HG03045 (cell line): ENCODE results near the gene C2orf49.
A peak's percentile ranks its signal among the peaks of the same experiment; 100 is the strongest.

Source experiments
- ATAC-seq: cut with Tn5 transposase; IDR thresholded peaks from one replicate; pipeline ENCODE4 v1.9.1; 2021; ENCODE audit warnings: mild to moderate bottlenecking, moderate library complexity; ENCODE audit not compliant: unreplicated experiment

Gene C2orf49

DNA sequence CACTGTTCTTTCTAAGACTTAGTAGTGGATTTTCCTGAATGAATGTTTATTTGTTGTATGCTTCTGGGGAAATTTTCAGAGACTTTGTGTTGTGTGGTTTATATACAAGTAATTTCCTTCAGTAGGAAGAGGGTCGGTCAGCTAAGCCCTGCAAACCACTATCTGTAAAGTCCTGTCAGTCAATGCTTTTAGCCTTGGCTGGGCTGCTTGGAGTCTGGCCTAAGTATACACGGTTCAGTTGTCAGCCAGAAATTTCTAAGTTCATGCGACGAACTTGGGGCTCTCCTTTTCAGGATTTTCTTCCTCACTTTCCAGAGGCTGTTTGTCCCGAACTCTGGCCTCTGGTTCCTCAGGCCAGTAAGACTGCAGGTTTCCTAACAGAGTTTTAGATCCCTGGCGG, 21.3 kb downstream of the C2orf49 start:
- ATAC-seq = no peak

DNA sequence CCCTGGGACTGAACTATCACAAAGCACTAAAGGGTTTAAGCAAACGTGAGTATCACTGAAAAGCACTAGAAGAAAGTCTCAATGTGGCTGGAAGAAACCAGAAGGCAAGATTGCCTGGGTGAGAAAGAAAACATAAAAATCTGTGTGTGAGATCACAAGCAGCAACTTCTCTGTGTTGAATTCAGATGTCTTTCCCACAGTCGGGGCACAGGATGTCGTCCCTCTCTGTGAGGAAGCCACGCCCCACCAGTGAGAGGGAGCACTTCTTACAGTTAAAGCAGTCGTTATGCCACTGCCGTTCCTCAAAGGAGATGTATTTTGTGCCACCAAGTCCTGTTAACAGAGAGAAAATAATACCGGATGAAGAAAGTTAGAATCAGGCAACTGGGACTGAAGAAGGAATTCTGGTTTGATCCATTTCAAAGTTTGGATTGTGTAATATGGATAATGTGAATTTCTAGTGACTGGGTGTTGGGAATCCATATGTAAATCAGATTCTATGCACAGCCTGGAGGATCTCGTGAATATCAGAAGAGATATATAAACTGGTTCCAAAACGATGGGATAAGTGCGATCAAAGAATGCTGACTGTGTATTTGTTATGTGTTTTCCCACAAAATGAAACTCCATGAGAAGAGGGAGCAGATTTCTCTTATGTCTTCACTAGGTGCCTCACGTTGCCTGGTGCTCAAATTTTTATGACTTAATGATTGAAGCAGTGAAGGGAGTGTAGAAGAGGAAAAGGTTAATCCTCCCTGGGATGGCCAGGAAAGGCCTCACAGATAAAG, 24.0 kb downstream of the C2orf49 start:
- no peak for ATAC-seq

DNA sequence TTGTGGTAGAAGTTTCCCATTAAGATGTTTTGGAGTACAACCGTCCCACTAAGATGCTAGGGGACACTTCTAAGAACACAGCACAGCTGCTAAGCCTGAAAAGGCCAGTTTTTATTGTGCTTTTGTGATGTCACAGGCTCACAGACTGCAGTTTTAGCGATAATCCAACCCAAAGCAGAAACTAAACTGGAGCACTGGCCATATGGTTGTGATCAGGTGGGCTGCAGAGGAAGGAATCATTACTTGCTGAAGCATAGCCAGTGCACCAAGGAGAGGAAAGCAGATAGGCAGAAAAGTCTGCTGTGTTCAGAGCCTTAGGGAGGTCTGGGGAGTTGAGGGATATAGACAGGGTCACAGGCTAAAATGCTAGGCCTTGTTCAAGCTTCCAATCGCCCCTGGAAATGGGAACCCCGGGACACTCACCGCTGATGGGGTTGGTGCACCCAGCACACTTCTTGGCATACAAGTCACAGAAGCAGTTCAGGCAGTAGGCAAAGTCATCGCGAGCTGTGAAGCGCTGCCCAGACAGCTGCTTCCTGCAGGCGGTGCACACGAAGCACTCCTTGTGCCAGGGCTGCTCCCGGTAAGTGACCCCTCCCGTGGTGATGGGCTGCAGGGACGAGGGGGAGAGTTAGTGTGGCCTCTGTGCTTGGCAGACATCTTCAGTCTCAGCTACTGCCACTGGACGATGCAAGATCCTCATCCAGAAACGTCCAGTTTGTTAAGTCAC, 25.7 kb downstream of the C2orf49 start:
- no peak for ATAC-seq

DNA sequence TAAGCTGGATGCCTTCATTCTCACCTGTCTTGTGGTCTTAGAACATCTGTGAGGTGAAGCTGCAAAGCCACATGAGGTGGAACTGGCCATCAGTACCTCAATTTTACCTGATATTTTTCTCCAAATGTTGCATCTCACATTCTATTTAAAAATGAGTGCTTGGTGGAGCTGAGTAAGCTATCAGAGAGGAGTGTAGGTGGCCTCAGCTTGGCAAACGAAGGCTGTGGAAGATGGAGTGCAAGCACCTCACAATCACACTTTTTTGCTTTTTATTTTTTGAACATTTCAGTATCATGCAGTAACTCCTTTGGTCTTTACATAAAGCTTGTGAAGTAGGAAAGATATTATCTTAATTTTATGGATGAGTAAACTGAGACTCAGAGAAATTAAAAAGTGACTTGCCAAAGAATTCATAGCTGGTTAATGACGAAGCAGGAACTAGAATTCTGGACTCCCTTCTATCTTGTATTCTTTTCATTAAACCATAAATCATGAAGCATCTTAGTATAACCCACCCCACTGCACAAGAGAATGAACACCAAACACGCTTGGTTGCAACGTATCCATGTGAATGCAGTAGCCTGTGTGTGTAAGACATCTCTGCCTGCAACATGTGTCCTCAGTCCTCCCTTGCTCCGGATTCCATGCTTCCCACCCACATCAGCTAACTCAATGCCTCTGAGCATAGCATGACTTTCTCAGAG, 27.2 kb downstream of the C2orf49 start:
- ATAC-seq = no peak

DNA sequence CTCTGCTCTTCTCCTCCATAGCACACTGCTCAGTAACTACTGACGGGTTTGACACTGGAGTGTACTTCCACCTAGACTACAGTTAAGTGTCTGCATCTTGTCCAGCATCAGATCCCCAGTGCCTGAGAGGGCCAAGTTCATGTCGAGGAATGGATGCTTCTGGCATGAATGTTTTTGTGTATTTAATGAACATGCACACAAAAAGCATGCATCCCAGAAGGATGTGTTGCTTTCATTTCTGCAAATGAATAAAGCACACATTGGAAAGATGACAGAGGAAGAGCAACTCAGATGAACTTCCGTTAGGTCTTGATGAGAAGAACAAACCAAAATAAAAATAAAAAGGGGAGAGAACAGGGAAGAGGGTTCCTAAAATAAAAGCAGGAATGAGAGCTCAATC, 27.9 kb downstream of the C2orf49 start:
- no peak for ATAC-seq

DNA sequence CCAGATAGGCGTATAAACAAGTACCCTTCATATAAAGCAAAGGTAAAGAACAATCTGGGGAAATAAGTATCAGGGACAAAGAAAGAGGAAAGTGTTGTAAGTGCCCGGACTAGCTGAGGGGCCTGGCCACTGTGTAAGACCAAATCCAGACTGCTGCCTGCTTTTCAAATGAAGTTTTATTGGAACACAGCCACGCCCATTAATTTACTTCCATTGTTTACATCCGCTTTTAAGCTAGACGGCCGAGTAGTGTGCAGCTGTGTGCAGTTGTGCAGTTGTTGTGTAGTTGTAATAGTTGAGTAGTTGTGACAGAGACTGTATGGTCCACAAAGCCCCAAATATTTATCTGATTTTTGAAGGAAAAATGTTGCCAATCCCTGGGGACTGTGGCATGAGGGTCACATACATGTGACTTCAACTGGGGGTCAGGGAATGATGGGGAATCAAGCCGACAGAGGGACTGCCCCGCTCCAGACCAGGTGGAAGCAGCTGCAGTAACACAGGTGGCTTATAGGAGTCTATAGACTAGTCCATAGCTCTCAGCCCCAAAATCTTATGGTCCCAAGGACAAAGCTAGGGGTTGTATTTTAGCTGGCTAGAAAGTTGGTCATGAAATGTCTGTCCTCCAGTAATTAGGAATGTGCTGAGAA, 31.5 kb downstream of the C2orf49 start:
- ATAC-seq = no peak

DNA sequence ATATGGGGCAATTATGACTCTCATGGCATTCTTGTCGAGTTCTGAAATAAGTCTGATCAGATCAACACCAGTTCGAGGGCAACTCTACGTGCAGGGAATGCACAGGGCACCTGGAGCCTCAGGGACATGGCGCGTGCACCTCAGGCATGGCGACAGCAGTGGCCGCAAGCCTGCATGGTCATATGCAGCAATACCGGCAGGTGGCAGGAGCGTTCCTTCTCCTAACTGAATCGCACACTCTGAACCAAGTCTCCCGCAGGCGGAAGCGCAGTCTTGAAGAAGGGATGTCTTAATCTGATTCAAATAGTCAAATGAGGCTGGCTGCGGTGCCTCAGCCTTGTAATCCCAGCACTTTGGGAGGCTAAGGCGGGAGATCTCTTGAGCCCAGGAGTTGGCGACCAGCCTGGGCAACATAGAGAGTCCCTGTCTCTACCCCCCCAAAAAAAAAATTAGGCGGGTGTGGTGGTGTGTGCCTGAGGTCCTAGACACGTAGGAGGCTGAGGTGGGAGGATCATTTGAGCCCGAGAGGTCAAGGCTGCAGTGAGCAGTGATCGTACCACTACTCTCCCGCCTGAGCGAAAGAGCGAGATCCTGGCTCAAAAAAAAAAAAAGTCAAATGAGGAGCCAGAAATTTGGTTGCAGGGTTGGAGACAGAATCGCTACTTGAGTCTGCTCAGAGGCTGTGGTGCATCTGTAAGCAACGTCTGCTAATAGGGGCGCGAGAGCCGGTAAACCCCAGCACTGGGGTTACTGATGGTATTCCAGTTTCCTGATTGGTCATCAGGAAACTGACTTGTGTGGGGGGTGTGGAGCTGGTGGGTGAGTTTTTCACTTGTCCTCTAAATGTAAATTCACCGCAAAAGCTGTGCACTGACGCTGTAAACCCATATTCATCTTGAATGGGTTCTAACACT, 32.7 kb downstream of the C2orf49 start:
- ATAC-seq = peak; percentile 91

DNA sequence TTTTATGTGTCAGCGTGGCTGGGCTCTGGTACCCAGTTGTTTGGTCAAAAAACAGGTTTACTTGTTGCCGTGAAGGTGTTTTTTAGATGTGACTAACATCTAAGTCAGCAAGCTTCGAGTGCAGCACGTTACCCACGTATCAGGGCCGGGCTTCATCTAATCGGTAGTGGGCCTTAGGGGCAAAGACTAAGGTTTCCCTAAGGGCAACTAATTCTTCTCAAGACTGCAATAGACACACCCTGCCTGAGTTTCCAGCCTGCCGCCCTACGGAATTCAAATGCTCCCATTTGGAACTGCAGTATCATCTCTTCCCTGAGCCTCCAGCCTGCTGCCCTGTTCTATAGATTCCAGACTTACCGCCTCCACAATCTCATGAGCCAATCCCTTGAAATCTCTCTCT, 33.8 kb downstream of the C2orf49 start:
- no peak for ATAC-seq

DNA sequence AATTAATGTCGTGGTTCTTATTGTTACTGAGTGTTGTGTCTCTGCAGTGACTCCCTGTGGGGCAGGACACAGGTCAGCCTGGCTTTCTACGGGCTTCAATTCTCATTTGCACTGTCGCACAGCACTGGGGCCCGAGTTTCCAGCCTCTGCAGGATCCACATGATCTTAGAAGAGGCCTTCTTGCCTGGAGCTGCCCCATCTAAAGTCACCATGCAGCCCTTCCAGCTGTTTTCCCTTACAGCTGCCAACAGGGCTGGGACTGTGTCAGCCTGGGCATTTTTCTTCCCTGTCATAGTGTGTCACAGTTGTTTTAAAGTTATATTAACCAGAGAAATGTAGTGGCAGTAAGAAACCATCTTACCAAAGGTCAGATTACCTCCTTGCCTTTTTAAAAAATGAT, 34.5 kb downstream of the C2orf49 start:
- no peak for ATAC-seq

DNA sequence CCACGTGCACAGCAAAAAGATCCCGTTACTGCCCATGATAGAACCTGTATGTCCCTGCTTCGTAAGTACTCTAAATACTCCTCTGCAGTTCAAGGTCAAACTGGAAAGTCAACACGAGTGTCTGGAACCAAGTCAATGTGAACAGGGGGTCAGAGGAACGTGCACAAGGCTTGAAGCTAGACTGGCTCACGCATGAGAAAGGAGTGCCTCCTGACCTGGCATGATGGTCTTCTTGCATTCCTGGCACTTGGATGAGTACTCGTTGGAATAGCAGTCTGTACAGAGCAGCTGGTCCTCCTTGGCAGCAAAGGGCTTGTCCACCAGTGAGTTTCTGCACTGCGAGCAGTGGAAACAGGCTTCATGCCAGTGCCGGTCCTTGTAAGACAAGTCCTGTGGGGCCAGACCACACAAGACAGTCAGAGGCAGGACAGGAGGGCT, 36.0 kb downstream of the C2orf49 start:
- no peak for ATAC-seq

DNA sequence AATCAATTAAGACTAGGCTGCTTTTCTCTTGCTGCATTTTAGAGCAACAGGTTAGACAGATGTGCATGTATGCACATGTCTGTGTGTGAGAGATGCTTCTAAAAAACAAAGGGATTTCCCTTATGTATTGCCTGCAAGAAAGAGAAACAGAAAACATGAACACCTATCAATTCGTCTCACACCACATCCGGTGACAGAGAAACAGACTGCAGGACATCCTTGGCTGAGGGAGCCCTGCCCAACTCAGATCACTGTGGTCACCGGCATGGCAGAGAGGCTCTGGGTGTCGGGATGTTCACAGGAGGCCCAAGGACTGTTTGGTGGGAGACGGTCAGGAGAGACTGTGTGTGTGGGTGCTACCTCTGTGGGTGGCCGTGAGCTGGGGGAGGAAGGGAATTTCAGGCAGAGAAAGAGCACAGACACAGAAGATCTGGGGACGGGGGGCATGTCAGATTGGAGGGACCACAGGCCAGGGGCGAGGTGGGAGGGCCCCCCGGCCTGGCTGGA, 36.6 kb downstream of the C2orf49 start:
- peak; percentile 68 for ATAC-seq

DNA sequence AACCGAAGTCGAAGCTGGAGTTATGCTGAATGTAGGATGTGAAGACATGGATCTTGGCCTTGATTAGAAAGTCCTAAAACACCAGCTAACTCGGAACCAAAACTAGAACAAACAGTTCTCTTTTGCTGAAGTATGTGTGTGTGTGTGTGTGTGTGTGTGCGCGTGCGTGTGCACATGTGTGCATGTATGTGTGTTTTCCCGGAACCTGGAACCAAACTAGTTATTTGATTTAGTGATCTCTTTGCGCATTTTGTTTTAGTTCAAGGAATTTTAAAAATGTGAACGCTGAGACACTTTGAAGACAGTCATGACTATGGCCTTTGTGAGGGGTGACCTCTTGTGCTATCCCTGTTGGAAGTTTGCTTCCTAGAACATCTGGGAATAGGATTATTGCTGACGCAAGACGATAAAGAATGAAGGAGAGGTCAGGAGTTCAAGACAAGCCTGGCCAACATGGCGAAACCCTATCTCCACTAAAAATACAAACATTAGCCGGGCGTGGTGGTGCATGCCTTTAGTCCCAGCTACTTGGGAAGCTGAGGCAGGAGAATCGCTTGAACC, 37.7 kb downstream of the C2orf49 start:
- no peak for ATAC-seq

DNA sequence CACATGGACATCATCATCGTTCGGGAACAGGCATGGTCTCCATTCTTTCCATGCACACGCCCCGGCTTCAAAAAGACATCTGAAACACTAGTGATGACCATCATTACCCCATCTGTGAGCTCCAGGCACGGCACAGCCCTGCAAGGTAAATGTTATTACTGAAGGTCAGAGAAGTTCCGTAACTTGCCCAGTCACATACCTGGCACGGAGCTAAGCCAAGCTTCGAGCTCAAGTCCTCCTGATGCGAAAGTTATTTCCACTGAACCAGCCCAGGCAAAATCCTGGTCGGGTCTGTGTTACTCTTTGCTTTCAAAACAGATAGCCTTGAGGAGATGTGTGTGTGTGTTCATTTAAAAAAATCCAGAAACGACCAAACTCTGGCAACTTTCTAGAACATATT, 38.7 kb downstream of the C2orf49 start:
- no peak for ATAC-seq

DNA sequence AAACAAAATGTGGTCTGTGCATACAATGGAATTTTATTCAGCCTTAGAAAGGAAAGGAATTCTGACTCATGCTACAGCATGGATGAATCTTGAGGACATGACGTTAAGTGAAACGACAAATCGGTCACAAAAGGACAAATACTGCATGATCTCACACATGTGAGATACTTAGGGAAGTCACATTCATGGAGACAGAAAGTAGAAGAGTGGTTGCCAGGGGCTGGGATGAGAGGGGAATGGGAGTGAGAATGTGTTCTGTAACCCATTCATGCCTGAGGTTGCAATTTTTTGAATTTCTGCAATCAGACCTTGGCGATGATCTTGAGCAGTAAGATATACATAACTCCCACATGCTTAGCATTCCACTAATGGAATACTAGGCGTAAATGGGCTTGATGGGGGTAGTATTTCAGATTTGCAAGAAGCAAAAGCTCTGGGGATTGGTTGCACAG, 39.5 kb downstream of the C2orf49 start:
- ATAC-seq = no peak

DNA sequence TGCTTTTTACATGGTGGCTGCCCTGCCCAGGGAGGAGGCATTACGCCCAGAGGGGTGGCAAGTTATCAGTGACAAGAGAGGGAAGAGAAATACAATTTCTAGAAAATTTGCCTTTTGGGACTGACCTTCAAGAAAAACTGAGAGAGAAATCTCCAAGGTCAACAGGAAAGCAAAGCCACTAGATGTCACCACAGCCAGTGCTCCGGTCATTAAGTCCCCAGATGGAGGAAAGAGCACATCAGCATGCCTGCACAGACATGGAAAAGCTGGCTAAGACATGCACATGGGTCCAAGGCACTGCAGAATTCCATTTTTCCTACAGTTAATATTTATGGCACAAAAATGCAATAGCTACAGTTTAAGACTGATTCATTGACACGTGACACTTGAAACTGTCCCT, 40.5 kb downstream of the C2orf49 start:
- ATAC-seq = no peak

DNA sequence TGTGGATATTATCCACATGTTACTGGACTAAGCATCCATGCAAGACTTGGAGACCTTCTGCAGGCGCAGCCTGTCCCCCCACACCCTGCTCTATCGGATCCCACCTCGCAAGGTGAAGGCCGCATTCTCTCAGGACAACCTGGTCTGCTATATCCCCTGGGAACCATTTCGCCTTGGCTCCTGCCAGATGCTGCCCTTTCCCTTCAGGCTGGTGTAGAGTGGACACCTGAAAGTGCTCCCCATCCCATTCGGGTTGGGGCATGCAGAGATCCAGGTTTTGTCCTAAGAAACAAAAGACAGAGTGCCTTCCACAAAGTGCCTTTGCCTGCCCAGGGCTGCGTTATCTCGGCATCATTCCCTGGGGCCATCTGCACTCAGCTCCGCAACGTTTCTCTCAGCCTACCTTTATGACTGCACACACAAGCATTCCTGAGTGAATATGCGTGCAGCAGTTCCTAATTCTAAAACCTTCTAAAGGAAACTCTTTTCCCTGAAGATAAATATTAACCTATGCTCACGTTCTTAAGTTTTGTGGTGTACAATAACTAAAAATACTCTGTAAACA, 41.0 kb downstream of the C2orf49 start:
- ATAC-seq = no peak

DNA sequence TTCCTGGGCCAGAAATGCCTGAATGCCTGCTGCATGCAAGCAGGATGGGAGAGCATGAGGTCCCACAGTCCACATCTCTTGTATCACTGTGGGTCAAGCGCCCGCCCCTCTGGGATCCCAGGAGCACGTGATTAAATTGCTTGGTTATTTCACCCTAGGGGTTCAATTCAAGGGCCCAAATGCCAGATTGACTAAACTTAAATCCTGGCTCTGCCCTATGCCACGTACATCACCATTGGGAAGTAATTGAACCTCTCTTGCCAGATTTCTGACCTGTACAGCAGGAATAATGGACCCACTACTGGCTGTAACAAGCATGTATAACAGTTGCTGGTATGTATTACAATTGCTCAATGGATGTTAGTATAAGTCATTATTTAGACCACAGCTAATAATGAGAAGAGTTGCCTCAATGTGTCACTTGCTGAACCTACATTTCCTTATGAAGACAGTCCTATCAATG, 41.6 kb downstream of the C2orf49 start:
- no peak for ATAC-seq

DNA sequence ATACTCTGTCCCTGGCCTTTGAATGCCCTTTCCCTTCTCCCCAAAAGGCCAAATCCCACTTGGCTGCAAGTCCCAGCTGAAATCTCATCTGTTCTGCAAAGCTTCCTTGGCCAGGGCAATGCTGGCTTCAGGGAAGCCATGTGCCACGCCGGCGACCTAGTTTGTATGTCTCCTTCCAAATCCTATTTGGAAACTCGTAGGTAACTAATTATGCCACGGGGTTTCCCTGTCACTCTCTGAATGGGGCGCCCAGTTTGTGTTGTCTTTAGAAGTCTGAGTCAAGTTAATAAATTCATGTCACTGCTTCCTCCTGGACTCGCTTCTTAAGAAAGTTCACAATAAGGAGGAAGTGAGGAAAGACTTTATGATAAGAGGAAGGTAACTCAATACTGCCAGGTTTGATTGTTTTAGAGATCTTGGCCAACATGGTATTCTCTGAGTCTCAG, 42.4 kb downstream of the C2orf49 start:
- no peak for ATAC-seq

DNA sequence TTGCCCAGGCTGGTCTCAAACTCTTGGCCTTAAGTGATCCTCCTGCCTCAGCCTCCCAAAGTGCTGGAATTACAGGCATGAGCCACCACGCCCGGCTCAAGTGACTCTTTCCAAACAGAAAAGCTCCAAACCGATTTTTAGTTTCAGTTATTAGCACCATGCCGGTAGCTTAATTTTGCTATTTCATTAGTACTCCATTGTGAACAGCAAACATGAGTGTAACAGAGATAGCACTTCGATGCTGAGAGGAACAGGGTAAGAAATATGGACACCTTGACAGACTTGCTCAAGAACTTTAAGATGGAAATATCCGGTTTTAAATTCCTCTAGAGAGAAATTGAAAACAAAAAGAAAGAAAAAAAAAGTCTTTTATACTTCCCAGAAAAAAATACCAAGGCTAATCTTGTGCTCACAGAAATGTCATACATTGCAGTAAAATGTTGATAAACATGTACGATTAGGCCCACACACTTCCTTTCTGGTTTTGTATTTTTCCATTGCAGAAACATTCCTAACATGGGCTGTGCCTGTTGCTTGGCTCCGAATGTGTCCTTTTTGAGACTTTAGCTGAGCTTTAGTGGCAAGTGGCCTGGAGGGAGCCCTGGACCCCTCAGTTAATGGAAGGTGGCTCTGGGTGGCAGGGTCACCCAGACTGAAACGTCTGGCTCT, 43.2 kb downstream of the C2orf49 start:
- ATAC-seq = no peak
